ENCODE results near the gene NAE1.

Gene NAE1

DNA sequence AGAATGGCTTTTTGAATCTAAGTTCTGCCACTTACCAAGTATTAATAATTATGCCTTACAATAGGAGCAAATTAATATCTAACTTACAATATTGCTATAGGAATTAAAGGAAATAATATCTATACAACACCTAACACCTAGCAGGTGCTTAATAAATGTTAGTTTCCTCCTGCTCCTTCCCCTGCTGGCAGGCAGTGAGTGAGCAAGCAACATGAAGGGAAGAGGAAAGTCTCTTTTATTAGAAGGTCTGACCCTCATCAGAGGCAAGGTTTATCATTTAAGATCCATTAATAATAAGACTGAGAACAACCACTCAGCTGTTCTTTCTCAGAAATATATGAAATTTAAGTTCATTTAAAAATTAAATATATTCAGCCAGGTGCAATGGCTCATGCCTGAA lies 72.7 kb downstream of the NAE1 start:
- no peaks in the 10 kb centered on the region for H3K9me3 ChIP-seq (ENCODE audit: insufficient read depth, low read length, severe bottlenecking)
- no peak for TF ChIP-seq EZH2 (IDR thresholded peaks at IDR 0.05; ENCODE audit: borderline replicate concordance, low read depth, low read length, severe bottlenecking)
- TF ChIP-seq, protein P1, sequence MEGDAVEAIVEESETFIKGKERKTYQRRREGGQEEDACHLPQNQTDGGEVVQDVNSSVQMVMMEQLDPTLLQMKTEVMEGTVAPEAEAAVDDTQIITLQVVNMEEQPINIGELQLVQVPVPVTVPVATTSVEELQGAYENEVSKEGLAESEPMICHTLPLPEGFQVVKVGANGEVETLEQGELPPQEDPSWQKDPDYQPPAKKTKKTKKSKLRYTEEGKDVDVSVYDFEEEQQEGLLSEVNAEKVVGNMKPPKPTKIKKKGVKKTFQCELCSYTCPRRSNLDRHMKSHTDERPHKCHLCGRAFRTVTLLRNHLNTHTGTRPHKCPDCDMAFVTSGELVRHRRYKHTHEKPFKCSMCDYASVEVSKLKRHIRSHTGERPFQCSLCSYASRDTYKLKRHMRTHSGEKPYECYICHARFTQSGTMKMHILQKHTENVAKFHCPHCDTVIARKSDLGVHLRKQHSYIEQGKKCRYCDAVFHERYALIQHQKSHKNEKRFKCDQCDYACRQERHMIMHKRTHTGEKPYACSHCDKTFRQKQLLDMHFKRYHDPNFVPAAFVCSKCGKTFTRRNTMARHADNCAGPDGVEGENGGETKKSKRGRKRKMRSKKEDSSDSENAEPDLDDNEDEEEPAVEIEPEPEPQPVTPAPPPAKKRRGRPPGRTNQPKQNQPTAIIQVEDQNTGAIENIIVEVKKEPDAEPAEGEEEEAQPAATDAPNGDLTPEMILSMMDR (IDR thresholded peaks at IDR 0.05; ENCODE audit: borderline replicate concordance, extremely low read depth, low read length, poor library complexity, severe bottlenecking): no peak
- H3K36me3 ChIP-seq (ENCODE audit: insufficient read depth, low read length): no peaks in the 10 kb centered on the region

GRCh38 chr16:66754819-66755218 lies 76.0 kb downstream of the NAE1 start:
- Histone ChIP-seq H3K4me2 (ENCODE audit: insufficient read depth, low read length) (no peak overlapping the region), H3K9ac (ENCODE audit: low read depth, low read length) (no peak overlapping the region), H3K27me3 (ENCODE audit: insufficient read depth, low read length, poor library complexity) (peaks cover 10% of the 10 kb centered on the region), H2AFZ (ENCODE audit: low read depth, low read length) (no peak overlapping the region), H3K4me1 (ENCODE audit: insufficient read depth, low read length) (peaks cover 18% of the 10 kb centered on the region), H4K20me1 (ENCODE audit: insufficient read depth, low read length) (peaks cover 12% of the 10 kb centered on the region), H3K79me2 (ENCODE audit: insufficient read depth, low read length) (peaks cover 18% of the 10 kb centered on the region), H3K4me3 (ENCODE audit: low read depth in 1 of 2, low read length in 2 of 2) (no peak overlapping the region), H3K27ac (ENCODE audit: low read length) (no peak overlapping the region), H3K36me3 (ENCODE audit: insufficient read depth, low read length) (peaks cover 4% of the 10 kb centered on the region; the same call in 1 of the 2 replicates), H3K9me3 (ENCODE audit: insufficient read depth, low read length, severe bottlenecking) (no peaks in the 10 kb centered on the region)
- no peak for TF ChIP-seq EZH2 (IDR thresholded peaks at IDR 0.05; ENCODE audit: borderline replicate concordance, low read depth, low read length, severe bottlenecking)
- TF ChIP-seq, protein P1 (IDR thresholded peaks at IDR 0.05; ENCODE audit: borderline replicate concordance, extremely low read depth, low read length, poor library complexity, severe bottlenecking): no peak
- DNase-seq (no peak), ATAC-seq (ENCODE audit: insufficient read depth, low read depth) (no peak)

More for the DNA sequence above, 72.7 kb downstream of the NAE1 start:
- Histone ChIP-seq H4K20me1 (ENCODE audit: insufficient read depth, low read length) (no peaks in the 10 kb centered on the region), H3K4me1 (ENCODE audit: insufficient read depth, low read length) (no peaks in the 10 kb centered on the region), H3K9ac (ENCODE audit: low read depth, low read length) (no peak overlapping the region), H3K27me3 (ENCODE audit: insufficient read depth, low read length, poor library complexity) (peaks cover 6% of the 10 kb centered on the region), H3K4me2 (ENCODE audit: insufficient read depth, low read length) (no peak overlapping the region), H3K27ac (ENCODE audit: low read length) (no peak overlapping the region), H2AFZ (ENCODE audit: low read depth, low read length) (no peak overlapping the region), H3K4me3 (ENCODE audit: low read depth in 1 of 2, low read length in 2 of 2) (no peak overlapping the region), H3K79me2 (ENCODE audit: insufficient read depth, low read length) (no peaks in the 10 kb centered on the region)
- no peak for ATAC-seq (ENCODE audit: insufficient read depth, low read depth)
- no peak for DNase-seq

DNA sequence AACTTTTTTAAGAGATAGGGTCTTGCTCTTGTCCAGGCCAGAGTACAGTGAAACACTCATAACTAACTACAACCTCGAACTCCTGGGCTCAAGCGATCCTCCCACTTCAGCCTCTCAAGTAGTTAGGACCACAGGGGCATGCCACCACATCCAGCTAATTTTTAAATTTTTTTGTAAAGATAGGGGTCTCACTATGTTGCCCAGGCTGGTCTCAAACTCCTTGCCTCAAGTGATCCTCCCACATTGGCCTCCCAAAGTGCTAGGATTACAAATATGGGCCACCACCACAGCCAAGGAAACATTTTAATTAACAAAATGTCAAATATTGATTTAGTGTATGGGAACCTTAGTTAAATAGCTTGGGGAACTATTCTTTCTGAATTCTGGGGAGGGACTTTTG lies 76.6 kb downstream of the NAE1 start:
- Histone ChIP-seq H3K36me3 (ENCODE audit: insufficient read depth, low read length) (peaks cover 9% of the 10 kb centered on the region), H3K9ac (ENCODE audit: low read depth, low read length) (no peak overlapping the region), H4K20me1 (ENCODE audit: insufficient read depth, low read length) (peaks cover 13% of the 10 kb centered on the region), H3K79me2 (ENCODE audit: insufficient read depth, low read length) (peaks cover 24% of the 10 kb centered on the region), H3K4me2 (ENCODE audit: insufficient read depth, low read length) (no peak overlapping the region), H3K9me3 (ENCODE audit: insufficient read depth, low read length, severe bottlenecking) (no peaks in the 10 kb centered on the region), H3K27ac (ENCODE audit: low read length) (no peak overlapping the region), H3K4me3 (ENCODE audit: low read depth in 1 of 2, low read length in 2 of 2) (no peak overlapping the region), H3K4me1 (ENCODE audit: insufficient read depth, low read length) (peaks cover 24% of the 10 kb centered on the region), H3K27me3 (ENCODE audit: insufficient read depth, low read length, poor library complexity) (peaks cover 10% of the 10 kb centered on the region), H2AFZ (ENCODE audit: low read depth, low read length) (no peak overlapping the region)
- DNase-seq (no peak), ATAC-seq (ENCODE audit: insufficient read depth, low read depth) (no peak)
- no peak for TF ChIP-seq EZH2 (IDR thresholded peaks at IDR 0.05; ENCODE audit: borderline replicate concordance, low read depth, low read length, severe bottlenecking)
- TF ChIP-seq, protein P1 (IDR thresholded peaks at IDR 0.05; ENCODE audit: borderline replicate concordance, extremely low read depth, low read length, poor library complexity, severe bottlenecking): no peak

GRCh38 chr16:66752958-66753357 lies 77.8 kb downstream of the NAE1 start:
- DNase-seq (no peak), ATAC-seq (ENCODE audit: insufficient read depth, low read depth) (no peak)
- no peak for TF ChIP-seq EZH2 (IDR thresholded peaks at IDR 0.05; ENCODE audit: borderline replicate concordance, low read depth, low read length, severe bottlenecking)
- TF ChIP-seq, protein P1 (IDR thresholded peaks at IDR 0.05; ENCODE audit: borderline replicate concordance, extremely low read depth, low read length, poor library complexity, severe bottlenecking): no peak
- Histone ChIP-seq H3K79me2 (ENCODE audit: insufficient read depth, low read length) (peaks cover 36% of the 10 kb centered on the region), H3K4me2 (ENCODE audit: insufficient read depth, low read length) (no peak overlapping the region), H3K4me3 (ENCODE audit: low read depth in 1 of 2, low read length in 2 of 2) (no peak overlapping the region), H3K27me3 (ENCODE audit: insufficient read depth, low read length, poor library complexity) (peaks cover 10% of the 10 kb centered on the region), H3K4me1 (ENCODE audit: insufficient read depth, low read length) (peaks cover 35% of the 10 kb centered on the region), H3K9ac (ENCODE audit: low read depth, low read length) (no peak overlapping the region), H3K27ac (ENCODE audit: low read length) (no peak overlapping the region), H4K20me1 (ENCODE audit: insufficient read depth, low read length) (peaks cover 16% of the 10 kb centered on the region), H3K9me3 (ENCODE audit: insufficient read depth, low read length, severe bottlenecking) (no peaks in the 10 kb centered on the region), H2AFZ (ENCODE audit: low read depth, low read length) (no peak overlapping the region), H3K36me3 (ENCODE audit: insufficient read depth, low read length) (peaks cover 22% of the 10 kb centered on the region)
